ENCODE data around the gene MMRN2.
"Not testable (repeated sequence)": the region's sequence is repeated elsewhere in the genome, so short reads cannot be mapped to it uniquely, and the experiment has no call there.

The MMRN2 gene

DNA sequence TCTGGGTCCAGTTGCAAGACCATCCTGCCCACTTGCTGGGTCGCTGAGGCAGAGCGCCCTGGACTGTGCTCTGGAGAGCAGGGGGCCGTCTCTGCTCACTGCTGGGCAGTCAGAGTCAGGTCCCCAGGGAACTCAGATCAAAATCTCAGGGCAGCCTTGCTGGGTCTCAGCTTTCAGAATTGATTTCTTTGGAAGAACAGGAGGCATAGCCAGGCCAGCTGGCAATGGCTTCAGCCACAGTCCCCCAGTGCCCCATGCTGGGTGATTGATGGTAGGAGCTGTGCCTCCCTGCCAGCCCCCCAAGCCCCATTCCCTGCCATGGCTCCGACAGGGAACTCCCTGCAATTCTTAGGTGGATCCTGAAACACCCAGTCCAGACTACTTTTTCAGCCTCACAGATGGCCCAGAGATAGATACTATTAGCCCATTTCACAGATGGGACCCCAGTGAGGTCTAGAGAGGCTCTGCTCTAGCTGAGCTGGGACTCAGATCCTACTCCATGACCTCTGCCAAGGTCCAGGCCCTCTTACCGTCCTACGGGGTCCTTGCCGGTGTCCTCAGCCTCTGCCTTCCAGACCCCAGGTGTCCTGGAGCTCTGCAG, 467 bp downstream of the MMRN2 start:
- DNase-seq = no peak

DNA sequence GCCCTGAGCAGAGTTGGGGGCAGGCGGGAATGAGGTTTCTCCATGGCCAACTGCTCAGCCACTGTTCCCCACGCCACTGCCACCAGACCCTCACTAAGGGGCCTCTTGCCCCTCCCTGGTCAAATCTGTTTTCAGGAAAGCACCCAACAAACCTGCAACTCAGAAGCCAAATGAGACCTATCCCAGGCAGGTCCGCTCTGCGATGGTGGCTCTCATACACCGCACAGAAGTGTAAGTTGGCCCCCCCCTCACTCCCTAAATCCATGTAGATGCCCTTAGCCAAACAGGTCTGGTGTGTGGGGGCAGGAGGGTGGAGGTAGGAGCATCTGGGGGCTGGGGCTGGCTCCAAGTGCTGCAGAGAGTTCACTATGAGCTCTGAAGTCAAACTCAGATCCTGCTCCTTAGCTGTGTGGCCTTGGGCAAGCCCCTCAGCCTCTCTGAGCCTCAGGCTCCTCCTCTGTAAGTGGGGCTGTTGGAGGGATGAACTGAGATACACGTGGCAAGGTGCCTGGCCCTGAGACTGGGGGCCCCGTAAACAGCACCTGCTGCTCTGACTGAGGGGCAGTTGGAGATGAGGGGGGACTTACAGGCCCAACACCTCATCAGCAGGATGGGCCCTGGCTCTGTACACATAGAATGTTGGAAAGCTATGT, 1.1 kb downstream of the MMRN2 start:
- DNase-seq = no peak

- no peak for DNase-seq
Measured at GRCh38 chr10:86955501-86956194, 1.8 kb downstream of the MMRN2 start.

DNA sequence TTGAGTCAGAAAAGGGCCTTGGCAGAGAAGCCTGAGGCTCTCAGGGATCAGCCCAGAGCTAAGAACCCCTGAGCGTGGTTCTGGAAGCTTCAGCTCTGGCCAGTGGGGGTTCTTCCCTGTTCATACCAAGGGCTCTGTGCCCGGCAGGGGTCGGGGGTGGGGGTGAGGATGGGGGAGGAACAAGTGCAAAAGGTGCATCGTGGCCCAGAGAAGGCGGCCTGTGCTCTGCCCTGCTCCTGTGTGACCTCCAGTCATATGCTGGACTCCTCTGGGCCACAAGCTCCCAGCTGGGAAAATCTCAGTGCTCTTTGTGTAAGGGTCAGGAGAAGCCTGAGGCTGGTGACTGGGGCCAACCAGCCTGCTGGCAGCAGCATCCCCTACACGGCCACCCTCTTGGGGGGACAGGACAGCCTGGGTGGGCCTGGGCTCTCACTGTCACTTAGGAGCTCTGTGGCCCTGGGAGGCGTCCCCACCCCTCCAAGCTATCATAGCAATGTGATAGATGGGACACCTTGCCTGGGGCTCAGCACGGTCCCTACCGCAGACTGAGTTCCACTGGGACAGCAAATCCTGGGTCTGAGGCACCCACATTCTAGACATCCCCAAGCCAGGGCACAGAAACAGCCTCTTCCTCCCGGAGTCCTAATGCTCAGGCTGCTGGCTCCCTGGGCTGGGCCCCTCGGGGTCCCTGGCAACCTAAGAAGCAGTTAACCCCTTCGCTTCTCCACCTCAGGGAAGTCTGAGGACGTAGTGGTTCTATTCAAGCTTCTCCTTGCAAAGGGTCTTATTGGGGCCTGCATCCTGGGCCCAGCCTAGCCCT, 2.5 kb downstream of the MMRN2 start:
- no peak for DNase-seq

DNA sequence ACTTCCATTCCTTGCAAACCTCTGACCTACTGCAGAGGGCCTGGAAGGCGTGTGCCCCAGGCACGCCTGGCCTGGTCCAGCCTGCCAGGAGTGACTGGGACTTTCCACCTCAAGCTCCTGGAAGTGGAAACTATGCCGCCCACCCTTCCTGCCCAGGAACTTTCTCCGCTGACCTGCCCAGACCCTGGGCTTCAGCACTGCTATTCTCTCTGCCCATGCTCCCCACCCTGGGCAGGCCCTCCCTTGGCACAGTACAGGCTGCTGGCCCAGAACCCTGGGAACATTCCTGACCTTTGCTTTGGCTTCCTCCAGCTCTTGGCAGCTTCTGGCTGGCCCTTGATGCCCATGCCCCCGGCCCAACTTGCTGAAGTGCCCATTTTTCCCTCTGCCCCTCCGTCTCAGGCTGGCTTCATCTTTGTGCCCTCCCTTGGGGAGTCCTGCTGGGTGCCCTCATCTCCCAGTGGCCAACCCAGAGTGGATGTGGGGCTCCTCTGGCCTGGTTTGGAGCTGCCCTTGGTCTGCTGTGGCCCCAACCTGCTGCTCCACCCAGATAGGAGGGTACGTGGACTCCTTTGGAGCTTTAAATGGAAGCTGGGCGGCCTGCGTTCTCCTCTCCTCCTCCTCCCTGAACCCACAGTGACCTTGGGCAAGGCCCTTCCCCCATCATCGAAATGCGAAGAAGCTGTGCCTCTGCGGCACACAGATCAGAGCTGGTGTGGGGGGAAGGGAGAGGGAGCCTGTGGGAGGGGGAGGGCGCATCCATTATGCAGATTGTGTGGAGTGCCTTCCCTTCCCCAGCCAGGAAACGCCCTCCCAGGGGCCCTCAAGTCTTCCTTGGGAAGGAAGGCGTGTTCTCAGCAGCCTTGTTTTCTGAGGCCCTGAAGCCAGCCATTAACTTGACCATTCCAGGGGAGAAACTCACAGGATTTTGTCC, 3.4 kb downstream of the MMRN2 start:
- peak; percentile 66 for DNase-seq

DNA sequence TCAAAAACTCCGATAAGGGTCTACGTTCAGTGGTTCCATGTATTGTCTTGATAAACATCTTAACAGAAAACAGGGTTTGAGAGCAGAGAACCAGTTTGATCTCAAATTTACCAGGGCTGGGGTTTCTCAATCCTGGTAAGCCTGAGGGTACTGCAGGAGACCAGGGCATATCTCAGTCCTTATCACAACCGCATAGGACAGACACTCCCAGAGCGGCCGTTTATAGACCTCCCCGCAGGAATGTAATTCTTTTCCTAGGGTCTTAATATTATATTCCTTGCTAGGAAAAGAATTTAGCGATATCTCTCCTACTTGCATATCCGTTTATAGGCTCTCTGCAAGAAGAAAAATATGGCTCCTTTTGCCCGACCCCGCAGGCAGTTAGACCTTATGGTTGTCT, 4.7 kb downstream of the MMRN2 start:
- DNase-seq = not testable (repeated sequence)

GRCh38 chr10:86952106-86952505, 5.3 kb downstream of the MMRN2 start:
- no peak for DNase-seq

DNA sequence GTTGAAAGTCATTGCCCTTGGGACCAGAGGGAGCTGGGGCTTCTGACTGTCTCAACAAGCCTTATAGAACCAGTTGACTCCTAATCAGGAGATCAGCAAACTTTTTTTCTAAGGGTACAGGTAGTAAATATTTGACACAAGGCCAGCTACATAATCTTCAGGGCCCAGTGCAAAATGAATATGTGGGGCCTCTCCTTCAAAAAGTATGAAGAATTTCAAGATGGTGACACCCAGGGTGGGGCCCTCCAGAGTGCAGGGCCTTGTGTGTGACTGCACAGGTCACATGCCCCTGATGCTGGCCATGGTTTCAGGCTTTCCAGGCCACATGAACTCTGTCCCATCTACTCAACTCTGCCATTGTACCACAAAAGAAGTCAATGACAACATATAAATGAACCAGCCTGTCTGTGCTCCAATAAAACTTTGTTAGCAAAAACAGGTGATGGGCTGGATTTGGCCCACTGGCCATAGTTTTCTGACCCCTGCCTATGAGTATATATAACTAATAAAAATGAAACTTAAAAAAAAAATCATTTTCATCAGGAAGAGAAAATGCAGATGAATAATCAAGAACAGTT, 6.1 kb downstream of the MMRN2 start:
- DNase-seq = no peak

GRCh38 chr10:86950349-86950748, 7.1 kb downstream of the MMRN2 start:
- no peak for DNase-seq

DNA sequence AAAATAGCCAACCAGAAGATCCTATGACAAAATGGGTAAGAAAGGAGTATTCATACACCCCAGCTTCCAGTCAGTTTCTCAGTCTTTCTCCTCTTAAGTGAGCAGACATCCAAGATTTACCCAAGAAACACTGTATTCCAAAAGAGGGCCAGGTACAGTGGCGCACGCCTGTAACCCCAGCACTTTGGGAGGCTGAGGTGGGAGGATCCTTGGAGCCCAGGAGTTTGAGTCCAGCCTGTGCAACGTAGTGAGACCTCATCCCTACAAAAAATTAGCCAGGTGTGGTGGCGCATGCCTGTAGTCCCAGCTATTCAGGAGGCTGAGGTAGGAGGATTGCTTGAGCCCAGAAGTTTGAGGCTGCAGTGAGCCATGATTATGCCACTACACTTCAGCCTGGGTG, 9.6 kb downstream of the MMRN2 start:
- DNase-seq = not testable (repeated sequence)

GRCh38 chr10:86946213-86947155, 10.9 kb downstream of the MMRN2 start:
- no peak for DNase-seq

DNA sequence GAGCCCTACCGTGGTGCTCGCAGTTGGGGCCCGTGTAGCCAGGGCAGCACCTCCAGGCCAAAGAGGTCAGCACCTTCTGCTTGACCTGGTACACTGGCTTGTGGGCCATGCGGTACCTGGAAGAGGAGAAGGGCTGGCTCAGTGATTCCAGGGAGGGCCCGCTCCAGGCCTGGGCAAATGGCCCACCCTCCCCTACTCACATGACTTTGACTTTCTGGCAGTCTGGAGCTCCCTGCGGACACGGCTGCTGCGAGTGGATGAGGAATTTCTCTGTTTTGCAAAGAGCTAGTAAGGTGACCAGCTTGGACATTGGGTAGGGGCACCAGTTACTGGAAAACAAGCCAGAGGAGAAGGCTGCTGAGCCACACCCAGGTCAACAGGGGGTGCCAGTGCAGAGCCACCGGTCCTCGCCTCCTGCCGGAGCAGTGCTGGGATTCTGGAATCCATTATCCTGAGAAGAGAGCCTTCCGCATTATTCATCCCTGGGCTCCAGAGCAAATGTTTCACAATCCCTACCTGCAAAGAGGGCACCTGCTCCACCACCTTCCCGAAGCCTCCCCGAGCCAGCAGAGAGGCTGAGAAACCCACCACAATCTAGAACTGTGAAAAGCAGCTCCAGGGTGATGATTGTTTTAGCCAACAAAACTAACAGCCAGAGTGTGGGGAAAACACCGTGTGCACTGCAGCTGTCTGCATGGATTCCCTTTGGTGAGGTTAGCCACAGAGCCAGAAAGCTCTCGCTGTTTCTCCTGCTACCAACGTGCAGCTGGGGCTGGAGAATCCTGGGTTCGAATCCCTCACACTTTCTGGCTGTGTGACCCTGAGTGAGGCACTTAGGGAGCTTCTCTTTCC, 11.8 kb downstream of the MMRN2 start:
- peak; percentile 44 for DNase-seq

- DNase-seq = no peak
Measured at GRCh38 chr10:86944907-86945306, 12.5 kb downstream of the MMRN2 start.

DNA sequence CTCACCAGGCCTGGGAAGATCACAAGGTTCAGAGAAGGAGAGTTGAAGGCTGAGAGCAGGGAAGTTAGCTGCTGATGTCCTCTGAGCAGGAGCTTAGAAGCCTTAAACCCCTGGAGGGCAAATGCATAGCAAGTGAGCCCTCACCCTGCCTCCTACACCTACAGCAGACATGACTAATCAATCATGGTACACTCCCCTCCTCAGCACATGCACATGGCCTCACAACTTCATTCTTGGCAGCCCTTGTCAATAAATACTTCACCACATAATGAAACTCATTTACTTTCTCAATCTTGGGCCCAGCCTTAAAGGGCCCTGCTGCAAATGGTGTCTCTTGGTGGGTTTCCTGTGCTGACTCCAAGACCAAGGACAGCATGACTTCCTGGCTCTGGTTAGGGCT, 12.9 kb downstream of the MMRN2 start:
- no peak for DNase-seq

GRCh38 chr10:86944031-86944419, 13.4 kb downstream of the MMRN2 start:
- DNase-seq = no peak

DNA sequence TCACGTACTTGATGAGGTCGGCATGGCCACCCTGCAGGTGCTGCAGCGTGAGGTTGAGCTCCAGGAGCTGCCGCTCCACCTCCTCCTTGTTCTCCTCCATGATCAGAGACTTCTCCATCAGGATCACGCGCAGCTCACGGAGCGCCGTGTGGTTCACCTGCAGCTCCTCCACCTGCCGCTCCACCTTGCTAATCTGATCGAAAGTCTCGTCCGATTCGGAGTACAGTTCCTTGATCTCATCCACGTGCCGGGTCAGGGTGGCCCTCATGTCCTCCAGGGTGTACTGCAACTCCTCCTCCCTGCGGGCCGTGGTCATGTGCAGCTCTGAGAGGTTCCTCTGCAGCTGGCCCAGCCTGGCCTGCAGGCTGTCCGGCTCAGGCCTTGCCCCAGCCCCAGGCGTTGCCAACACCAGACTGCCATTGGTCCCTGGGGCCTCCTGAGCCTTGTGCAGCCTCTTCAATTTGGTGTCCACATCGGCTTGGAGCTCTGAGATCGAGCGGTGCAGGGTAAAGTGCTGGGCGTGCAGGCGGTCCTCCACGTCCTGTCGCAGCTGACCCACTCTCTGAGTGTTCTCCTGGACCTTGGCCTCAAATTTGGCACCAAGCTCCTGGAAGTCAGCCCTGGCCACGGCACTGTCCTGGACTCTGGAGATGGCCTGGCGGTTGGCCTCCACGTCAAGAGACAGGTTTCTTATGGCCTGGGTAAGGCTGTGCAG, 13.9 kb downstream of the MMRN2 start:
- DNase-seq = no peak

DNA sequence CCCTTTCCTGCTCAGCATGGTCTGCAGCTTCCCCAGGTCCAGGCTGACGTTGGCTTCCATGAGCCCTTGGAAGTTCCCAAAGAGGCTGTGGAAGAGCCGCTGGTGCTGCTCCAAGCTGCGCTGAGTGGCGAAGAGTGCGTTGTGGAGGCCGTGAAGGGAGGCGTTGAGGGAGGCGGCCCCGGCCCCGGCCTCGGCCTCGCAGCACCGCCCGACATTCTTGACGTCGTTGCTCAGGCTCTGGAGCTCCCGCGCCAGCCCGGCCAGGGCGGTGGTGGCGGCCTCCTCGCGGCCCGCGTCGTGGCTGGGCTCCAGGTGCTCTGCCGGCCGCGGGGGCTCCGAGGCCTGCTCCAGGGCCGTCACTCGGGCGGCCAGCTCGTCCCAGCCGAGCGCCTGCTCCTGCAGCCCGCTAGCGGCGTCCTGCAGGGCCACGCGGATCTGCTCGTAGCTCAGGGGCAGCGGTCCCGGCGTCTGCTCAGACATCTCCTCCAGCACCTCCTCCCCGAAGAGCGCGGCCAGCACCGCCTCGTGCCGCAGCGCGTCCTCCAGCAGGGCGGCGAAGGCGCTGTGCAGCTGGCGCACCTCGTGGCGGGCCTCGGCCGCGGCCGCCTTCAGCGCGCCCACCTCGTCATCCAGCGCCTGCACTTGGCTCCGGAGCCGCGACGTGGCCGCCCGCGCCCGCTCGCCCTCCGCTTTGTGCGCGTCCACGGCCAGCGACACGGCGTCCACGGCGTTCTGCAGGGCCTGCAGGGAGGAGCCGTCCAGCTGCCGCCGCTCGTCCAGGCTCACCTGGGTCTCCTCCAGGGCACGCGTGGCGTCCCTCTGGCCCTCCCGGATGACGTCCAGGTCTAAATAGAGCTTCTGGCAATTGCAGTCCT, 14.7 kb downstream of the MMRN2 start:
- peak; percentile 19 for DNase-seq

DNA sequence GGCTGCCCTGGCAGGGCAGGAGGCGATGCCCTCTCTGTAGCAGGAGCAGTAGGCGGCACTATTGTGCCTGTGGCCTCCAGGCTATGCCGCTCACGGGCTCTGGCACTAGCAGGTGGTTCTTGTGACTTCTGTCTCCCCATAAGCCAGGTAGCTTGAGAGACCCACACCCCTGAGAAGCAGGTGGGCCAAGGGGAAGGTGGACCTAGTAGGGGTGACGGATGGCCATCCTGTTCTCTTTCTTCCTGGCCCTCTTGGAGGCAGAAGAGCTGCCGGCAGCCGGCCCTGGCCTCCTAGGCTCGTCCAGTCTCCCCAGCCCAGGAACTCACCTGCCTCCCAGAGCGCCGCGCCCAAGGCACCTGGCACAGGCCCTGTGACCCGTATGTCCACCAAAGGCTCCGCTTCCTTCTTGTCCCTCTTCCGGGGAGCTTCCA, 15.4 kb downstream of the MMRN2 start:
- DNase-seq = no peak
